BLaER1 treated with 17β-estradiol and CSF1 and Interleukin-3, amounts not matched to agents 10 nM and 100 nM (cell line): ENCODE measurements around the gene HMX1.
A peak's percentile ranks its signal among the peaks of the same experiment; 100 is the strongest.

Experiments
- H3K27ac ChIP-seq, 11 experiments: shearing (Covaris generic); formaldehyde crosslinking; 2 replicates each; pipeline ENCODE4 v1.8.1; 2022
- H3K27me3 ChIP-seq, 11 experiments: shearing (Covaris generic); formaldehyde crosslinking; 2 replicates each; pipeline ENCODE4 v1.8.1; 2022
- H3K36me3 ChIP-seq, 11 experiments: shearing (Covaris generic); formaldehyde crosslinking; 2 replicates each; pipeline ENCODE4 v1.8.1; 2022
- H3K4me1 ChIP-seq, 10 experiments: shearing (Covaris generic); formaldehyde crosslinking; 2 replicates each; pipeline ENCODE4 v1.8.1; 2022
- H3K4me2 ChIP-seq, 11 experiments: shearing (Covaris generic); formaldehyde crosslinking; 2 replicates each; pipeline ENCODE4 v1.8.1; 2022
- H3K4me3 ChIP-seq, 10 experiments: shearing (Covaris generic); formaldehyde crosslinking; 2 replicates each; pipeline ENCODE4 v1.8.1; 2022
- H3K9ac ChIP-seq, 11 experiments: shearing (Covaris generic); formaldehyde crosslinking; 2 replicates each; pipeline ENCODE4 v1.8.1; 2022
- H3K9me3 ChIP-seq, 11 experiments: shearing (Covaris generic); formaldehyde crosslinking; replicated peaks in 1 of 11; 2 replicates each; pipeline ENCODE4 v1.8.1; 2022
- H4K20me1 ChIP-seq, 11 experiments: shearing (Covaris generic); formaldehyde crosslinking; 2 replicates each; pipeline ENCODE4 v1.8.1; 2022
- Cebpa-rat ChIP-seq, 11 experiments: shearing (Covaris generic); IDR thresholded peaks; 2 replicates each; pipeline ENCODE4 v1.8.1; 2022

HMX1 gene

DNA sequence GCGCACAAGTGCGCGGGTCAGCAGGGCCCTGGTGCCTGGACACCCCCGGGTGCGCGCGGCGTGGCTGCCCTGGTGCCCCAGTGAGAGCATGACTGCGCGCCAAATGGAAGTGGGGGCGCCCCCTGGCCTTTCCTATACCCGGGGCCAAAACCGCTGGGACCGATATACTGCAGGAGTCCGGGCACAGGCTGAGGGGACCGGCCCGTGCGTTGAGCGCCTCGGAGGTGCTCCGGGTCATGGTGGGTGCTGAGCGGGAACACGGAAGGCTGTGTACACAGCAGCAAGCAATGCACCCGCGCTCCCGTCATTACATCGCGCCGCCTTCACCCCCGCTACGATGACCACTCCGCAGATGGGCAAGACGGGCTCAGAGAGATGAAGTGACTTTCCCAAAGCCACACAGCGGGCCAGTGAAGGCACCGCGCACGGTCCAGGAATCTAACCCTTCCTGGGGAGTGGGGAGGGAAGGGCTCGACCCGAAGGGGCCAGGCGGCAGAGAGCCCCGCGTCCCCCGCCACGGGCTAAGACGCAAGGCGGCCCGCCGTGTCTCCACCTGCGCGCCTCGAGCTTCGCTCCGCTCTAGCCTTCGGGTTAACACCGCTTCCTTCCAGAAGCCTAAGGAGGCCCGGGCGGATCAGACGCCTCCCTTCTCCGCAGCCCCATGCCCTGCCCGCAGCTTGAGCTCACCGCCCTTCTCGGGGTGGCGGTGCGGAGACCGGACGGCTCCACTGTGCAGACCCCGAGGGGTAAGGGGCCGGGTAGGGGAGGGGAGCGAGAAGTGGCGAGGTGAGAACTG, 11.3 kb downstream of the HMX1 start:
- Histone ChIP-seq H3K36me3 (no peaks in the 10 kb centered on the region), H3K4me2 (no peak overlapping the region), H4K20me1 (peaks cover 0 to 78% (median 61%) of the 10 kb centered on the region in 11 experiments; a peak in 14 of 22 replicates), H3K9ac (no peak overlapping the region), H3K27me3 (peaks cover 99 to 100% (median 100%) of the 10 kb centered on the region in 11 experiments), H3K4me1 (peaks cover 25 to 42% (median 32%) of the 10 kb centered on the region in 10 experiments; a peak in 19 of 20 replicates), H3K27ac (no peak overlapping the region), H3K4me3 (no peak overlapping the region), H3K9me3 (peaks cover 11 to 26% (median 22%) of the 10 kb centered on the region in 11 experiments; a peak in 20 of 22 replicates)
- no peak for TF ChIP-seq Cebpa-rat (IDR thresholded peaks at IDR 0.05)

DNA sequence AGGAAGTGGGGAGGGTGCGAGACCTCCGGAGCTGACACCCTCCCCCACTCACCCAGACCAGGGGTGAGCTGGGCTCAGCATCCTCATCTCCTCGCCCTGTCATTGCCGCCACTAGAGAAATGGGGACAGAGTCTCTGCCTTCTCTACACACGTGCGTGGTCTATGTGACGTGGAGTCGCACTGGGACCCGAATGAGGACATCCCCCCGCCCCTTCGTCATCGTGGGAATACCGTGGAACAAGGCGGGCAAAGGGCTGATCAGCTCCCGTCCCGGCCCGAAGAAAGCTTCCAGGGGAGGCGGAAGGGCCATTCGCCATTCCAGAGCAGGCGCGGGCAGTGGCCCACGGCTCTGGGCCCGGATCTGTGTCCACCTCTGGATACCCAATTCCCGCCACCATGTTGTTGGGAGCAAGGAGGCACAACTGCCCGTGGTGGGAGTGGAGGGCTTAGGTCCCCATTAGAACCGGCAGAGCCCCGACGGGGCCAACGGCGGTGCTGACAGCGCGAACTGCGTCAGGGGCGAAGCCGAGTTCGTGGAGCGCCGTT, 12.0 kb downstream of the HMX1 start:
- Histone ChIP-seq H3K27me3 (peaks cover 99 to 100% (median 100%) of the 10 kb centered on the region in 11 experiments), H3K4me3 (no peak overlapping the region), H4K20me1 (peaks cover 0 to 77% (median 61%) of the 10 kb centered on the region in 11 experiments; a peak in 14 of 22 replicates), H3K36me3 (no peaks in the 10 kb centered on the region), H3K9ac (no peak overlapping the region), H3K27ac (no peak overlapping the region), H3K4me1 (peaks cover 26 to 49% (median 35%) of the 10 kb centered on the region in 10 experiments), H3K9me3 (peaks cover 11 to 26% (median 22%) of the 10 kb centered on the region in 11 experiments; a peak in 20 of 22 replicates), H3K4me2 (no peak overlapping the region; a peak in 1 of 22 replicates)
- no peak for TF ChIP-seq Cebpa-rat (IDR thresholded peaks at IDR 0.05)

DNA sequence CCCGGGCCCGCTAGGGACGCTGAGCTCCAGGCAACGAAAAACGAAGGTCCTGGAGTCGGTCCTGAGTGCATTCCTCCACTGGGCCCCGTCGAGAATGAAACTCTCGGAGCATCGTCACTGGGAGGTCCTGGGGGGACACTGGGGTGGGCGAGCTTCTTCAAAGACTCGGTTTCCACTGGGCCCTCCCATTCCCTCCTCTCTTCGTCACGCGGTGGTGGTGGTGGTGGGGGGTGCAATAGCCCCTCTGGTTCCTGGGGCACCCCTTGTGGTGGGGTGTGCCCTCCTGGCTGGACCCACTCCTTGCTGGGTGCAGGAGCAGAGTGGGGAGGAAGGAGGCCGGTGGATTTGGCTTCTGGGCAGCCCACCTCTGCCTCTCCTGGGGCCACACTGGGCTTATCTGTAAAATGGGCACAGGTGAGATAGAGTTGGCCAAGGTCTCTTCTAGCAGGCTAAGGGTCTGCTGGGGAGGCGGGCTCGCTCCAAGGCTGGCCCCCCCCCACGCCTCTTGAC, 12.9 kb downstream of the HMX1 start:
- Histone ChIP-seq H4K20me1 (peaks cover 0 to 69% (median 52%) of the 10 kb centered on the region in 11 experiments; a peak in 14 of 22 replicates), H3K4me3 (peak overlapping the region in 6 of 10 experiments; percentile 11 to 56 (median 46); a peak in 7 of 20 replicates), H3K27me3 (peaks cover 99 to 100% (median 100%) of the 10 kb centered on the region in 11 experiments), H3K4me1 (peaks cover 26 to 53% (median 35%) of the 10 kb centered on the region in 10 experiments), H3K9ac (no peak overlapping the region), H3K36me3 (no peaks in the 10 kb centered on the region), H3K27ac (no peak overlapping the region), H3K4me2 (peak overlapping the region in 10 of 11 experiments; percentile 66 to 89 (median 80); a peak in 19 of 22 replicates), H3K9me3 (peaks cover 11 to 26% (median 22%) of the 10 kb centered on the region in 11 experiments; a peak in 20 of 22 replicates)
- TF ChIP-seq Cebpa-rat (IDR thresholded peaks at IDR 0.05), result no peak

DNA sequence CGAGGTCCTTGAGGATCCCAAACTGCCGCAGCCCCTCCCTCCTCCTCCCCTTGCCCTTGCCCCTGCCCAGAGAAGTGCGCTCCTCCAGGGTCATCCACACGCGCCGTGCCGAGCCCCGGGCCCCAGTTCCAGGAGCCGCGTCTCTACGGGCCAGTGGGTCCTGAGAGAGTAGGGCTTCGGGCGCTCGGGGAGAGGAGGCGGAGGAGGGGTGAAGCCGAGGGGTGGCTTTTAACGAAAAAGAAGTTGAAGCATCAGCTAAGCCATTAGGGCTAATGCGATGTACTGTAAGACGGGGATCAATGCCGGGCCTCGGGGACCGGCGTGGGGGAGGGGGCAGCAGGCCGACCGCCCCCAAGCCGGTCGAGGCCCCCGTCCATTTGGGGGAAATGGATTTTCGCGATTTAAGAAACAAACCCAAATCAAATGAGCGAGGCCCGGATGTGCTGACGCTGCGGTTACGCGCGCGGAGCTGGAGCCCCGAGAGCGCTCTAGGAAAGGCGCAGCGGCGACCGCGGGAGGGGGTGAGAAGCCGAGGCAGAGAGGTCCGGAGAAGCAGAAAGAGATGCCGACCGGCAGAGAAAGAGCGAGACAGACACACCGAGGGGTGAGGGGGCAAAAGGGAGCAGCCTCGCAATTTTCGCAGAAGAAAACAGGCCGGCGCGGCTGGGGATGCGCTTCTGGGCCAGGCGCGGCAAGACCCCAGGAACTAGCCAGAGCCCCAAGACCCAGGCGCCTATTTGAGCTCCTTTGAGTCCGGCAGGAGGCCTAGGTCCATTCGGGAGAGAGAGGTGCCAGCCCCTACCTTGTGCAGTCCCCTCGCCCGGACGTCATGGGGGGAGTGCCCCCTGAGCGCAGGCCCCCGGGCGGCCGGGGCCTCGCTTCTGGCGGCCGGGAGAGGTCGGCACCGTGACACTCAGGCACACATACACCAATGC, 13.6 kb downstream of the HMX1 start:
- Histone ChIP-seq H3K36me3 (no peaks in the 10 kb centered on the region), H4K20me1 (peaks cover 0 to 62% (median 45%) of the 10 kb centered on the region in 11 experiments; a peak in 14 of 22 replicates), H3K27me3 (peaks cover 92 to 98% (median 94%) of the 10 kb centered on the region in 11 experiments), H3K27ac (peak overlapping the region in 2 of 11 experiments; percentile 13 to 26; a peak in 1 of 22 replicates), H3K4me2 (peak overlapping the region; percentile 66 to 89 (median 79)), H3K4me3 (peak overlapping the region; percentile 37 to 65 (median 50)), H3K9ac (peak overlapping the region in 2 of 11 experiments; percentile 32 to 50; a peak in 4 of 22 replicates), H3K4me1 (peaks cover 26 to 53% (median 35%) of the 10 kb centered on the region in 10 experiments), H3K9me3 (peaks cover 11 to 29% (median 22%) of the 10 kb centered on the region in 11 experiments; a peak in 20 of 22 replicates)
- TF ChIP-seq Cebpa-rat (IDR thresholded peaks at IDR 0.05), result no peak

DNA sequence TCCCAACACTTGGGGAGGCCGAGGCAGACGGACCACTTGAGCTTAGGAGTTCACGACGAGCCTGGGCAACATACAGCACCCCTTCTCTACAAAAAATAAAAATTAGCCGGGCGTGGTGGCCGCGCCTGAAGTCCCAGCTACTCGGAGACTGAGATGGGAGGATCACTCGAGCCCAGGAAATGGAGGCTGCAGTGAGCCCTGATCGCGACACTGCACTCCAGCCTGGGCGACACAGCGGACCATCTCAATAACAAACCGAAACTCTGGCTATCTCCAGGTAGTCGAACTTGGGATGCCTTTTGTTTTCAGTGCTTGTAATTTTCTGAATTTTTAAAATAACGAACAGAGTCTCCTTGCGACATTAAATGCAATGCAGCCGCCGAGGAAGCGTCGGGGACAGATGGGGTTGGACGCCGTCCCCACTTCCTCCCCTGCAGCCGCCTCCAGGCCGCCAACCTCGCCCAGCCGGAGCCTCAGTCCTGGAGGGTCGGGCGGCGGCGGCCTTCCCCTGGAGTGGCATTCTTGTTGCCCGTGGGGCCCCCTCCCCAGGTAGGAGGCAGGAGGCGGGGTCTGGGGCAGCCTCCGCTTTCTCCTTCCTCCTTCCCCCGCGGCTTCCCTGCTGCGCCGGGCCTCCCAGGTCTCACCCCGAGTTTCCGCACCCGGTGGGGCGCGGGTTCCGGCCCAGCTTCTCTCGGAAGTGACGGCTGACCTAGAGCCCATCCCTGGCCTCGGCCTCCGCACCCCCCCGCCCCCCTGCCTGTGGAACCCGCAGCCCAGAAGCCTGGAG, 14.6 kb downstream of the HMX1 start:
- Histone ChIP-seq H3K4me3 (peak overlapping the region; percentile 37 to 65 (median 50)), H3K4me1 (peaks cover 31 to 53% (median 39%) of the 10 kb centered on the region in 10 experiments), H3K9ac (peak overlapping the region in 3 of 11 experiments; percentile 17 to 50 (median 32); a peak in 4 of 22 replicates), H3K9me3 (peaks cover 11 to 35% (median 28%) of the 10 kb centered on the region in 11 experiments; a peak in 20 of 22 replicates), H3K4me2 (peak overlapping the region; percentile 66 to 89 (median 79)), H4K20me1 (peaks cover 0 to 57% (median 41%) of the 10 kb centered on the region in 11 experiments; a peak in 13 of 22 replicates), H3K27me3 (peaks cover 82 to 92% (median 84%) of the 10 kb centered on the region in 11 experiments), H3K36me3 (no peaks in the 10 kb centered on the region), H3K27ac (peak overlapping the region in 2 of 11 experiments; percentile 13 to 26; a peak in 3 of 22 replicates)
- TF ChIP-seq Cebpa-rat (IDR thresholded peaks at IDR 0.05), result no peak

DNA sequence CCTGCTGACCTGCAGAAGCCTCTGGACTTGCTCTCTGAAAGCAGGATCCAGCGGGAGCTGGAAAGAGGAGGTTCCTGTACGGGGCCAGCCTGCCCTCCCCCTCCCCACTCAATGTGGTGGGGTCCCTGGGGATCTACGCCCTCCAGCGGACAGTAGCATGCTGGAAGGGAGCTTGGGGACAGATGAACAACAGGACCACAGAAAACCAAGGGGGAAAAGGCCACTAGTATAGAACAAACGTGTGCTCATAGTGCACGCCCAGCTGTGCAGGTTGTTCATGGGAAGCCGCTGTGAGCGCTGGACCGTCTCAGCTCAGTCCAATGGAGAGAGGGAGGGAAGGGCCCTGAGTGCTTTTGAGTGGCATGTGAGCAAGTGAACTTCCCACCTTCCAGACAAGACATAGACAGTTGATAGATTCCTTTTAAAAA, 15.8 kb downstream of the HMX1 start:
- Histone ChIP-seq H3K27me3 (peaks cover 70 to 80% (median 72%) of the 10 kb centered on the region in 11 experiments), H4K20me1 (peaks cover 0 to 53% (median 34%) of the 10 kb centered on the region in 11 experiments; a peak in 13 of 22 replicates), H3K4me2 (peak overlapping the region in 9 of 11 experiments; percentile 2 to 53 (median 35); a peak in 14 of 22 replicates), H3K27ac (no peak overlapping the region), H3K36me3 (no peaks in the 10 kb centered on the region), H3K9ac (no peak overlapping the region), H3K9me3 (peaks cover 8 to 24% (median 17%) of the 10 kb centered on the region in 11 experiments; a peak in 19 of 22 replicates), H3K4me3 (no peak overlapping the region), H3K4me1 (peaks cover 33 to 53% (median 40%) of the 10 kb centered on the region in 10 experiments)
- no peak for TF ChIP-seq Cebpa-rat (IDR thresholded peaks at IDR 0.05)

DNA sequence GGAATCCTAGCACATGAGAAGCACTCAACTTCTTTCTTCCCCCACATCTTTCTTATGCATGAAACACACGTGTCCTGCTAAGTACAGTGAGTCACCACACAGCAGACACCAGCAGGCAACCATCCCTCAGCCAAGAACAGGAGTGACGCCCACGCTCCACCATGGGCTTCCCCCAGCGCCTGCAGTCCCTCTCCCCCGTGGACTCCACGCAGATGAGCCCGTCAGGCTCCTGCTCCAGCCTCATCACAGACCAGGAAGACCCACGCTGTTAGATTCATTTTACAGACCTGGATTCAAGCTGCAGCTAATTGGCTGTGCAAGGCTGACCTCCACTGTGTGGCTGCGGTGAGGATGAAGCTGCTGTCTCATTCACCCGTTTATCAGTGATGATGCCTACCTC, 16.7 kb downstream of the HMX1 start:
- Histone ChIP-seq H3K4me2 (peak overlapping the region in 5 of 11 experiments; percentile 2 to 47 (median 15); a peak in 4 of 22 replicates), H3K27ac (no peak overlapping the region), H3K4me3 (no peak overlapping the region), H3K9me3 (peaks cover 1 to 16% (median 10%) of the 10 kb centered on the region in 11 experiments; a peak in 18 of 22 replicates), H3K27me3 (peaks cover 61 to 71% (median 63%) of the 10 kb centered on the region in 11 experiments), H3K36me3 (no peaks in the 10 kb centered on the region), H3K4me1 (peaks cover 33 to 53% (median 40%) of the 10 kb centered on the region in 10 experiments), H3K9ac (no peak overlapping the region), H4K20me1 (peaks cover 0 to 56% (median 31%) of the 10 kb centered on the region in 11 experiments; a peak in 13 of 22 replicates)
- no peak for TF ChIP-seq Cebpa-rat (IDR thresholded peaks at IDR 0.05)
